ENCODE data around the gene PACSIN1.

PACSIN1 gene

GRCh38 chr6:34572021-34572420, 106.1 kb downstream of the PACSIN1 start:
- H3K4me1 ChIP-seq (ENCODE audit: low read length): no peaks in the 10 kb centered on the region

GRCh38 chr6:34572585-34572984, 106.7 kb downstream of the PACSIN1 start:
- Histone ChIP-seq H3K27me3 (replicated peaks; ENCODE audit: insufficient read depth, low read length) (no peaks in the 10 kb centered on the region), H3K27ac (ENCODE audit: low read length) (no peak overlapping the region), H2AFZ (ENCODE audit: low read length) (no peak overlapping the region), H3K36me3 (replicated peaks; ENCODE audit: insufficient read depth, low read length) (no peaks in the 10 kb centered on the region), H3K9me2 (replicated peaks; ENCODE audit: insufficient read depth, low read length) (no peaks in the 10 kb centered on the region), H3K9ac (ENCODE audit: low read length) (no peak overlapping the region), H3K4me2 (ENCODE audit: low read depth, low read length) (no peak overlapping the region), H3K9me3 (replicated peaks; ENCODE audit: insufficient read depth, low read length) (no peaks in the 10 kb centered on the region), H3K79me2 (ENCODE audit: low read length) (no peaks in the 10 kb centered on the region), H4K20me1 (ENCODE audit: insufficient read depth, low read length) (no peaks in the 10 kb centered on the region), H3K4me1 (ENCODE audit: low read length) (no peaks in the 10 kb centered on the region), H3F3A (ENCODE audit: insufficient read depth, low read length) (no peaks in the 10 kb centered on the region), H3K4me3 (ENCODE audit: low read length) (no peak overlapping the region)
- no peak for TF ChIP-seq EZH2 (optimal IDR thresholded peaks at IDR 0.05; ENCODE audit: low read depth, low read length)
- no peak for TF ChIP-seq EZH2phosphoT487 (IDR thresholded peaks at IDR 0.05; ENCODE audit: low read length)
- TF ChIP-seq CTCF (IDR thresholded peaks at IDR 0.05; ENCODE audit: low read length): no peak
- no peak for DNase-seq

More at GRCh38 chr6:34572021-34572420, 106.1 kb downstream of the PACSIN1 start:
- Histone ChIP-seq H4K20me1 (ENCODE audit: insufficient read depth, low read length) (no peaks in the 10 kb centered on the region), H3K4me3 (ENCODE audit: low read length) (no peak overlapping the region), H3K27me3 (replicated peaks; ENCODE audit: insufficient read depth, low read length) (no peaks in the 10 kb centered on the region), H3K9me3 (replicated peaks; ENCODE audit: insufficient read depth, low read length) (no peaks in the 10 kb centered on the region), H3K27ac (ENCODE audit: low read length) (no peak overlapping the region), H3F3A (ENCODE audit: insufficient read depth, low read length) (no peaks in the 10 kb centered on the region), H3K4me2 (ENCODE audit: low read depth, low read length) (no peak overlapping the region), H2AFZ (ENCODE audit: low read length) (no peak overlapping the region), H3K36me3 (replicated peaks; ENCODE audit: insufficient read depth, low read length) (no peaks in the 10 kb centered on the region), H3K79me2 (ENCODE audit: low read length) (no peaks in the 10 kb centered on the region), H3K9ac (ENCODE audit: low read length) (no peak overlapping the region), H3K9me2 (replicated peaks; ENCODE audit: insufficient read depth, low read length) (no peaks in the 10 kb centered on the region)
- no peak for DNase-seq
- TF ChIP-seq EZH2phosphoT487 (IDR thresholded peaks at IDR 0.05; ENCODE audit: low read length) (no peak), EZH2 (optimal IDR thresholded peaks at IDR 0.05; ENCODE audit: low read depth, low read length) (no peak), CTCF (IDR thresholded peaks at IDR 0.05; ENCODE audit: low read length) (no peak)

GRCh38 chr6:34573567-34574183, 107.8 kb downstream of the PACSIN1 start:
- Histone ChIP-seq H3K4me2 (ENCODE audit: low read depth, low read length) (no peak overlapping the region), H3K9me2 (replicated peaks; ENCODE audit: insufficient read depth, low read length) (no peaks in the 10 kb centered on the region), H3K27ac (ENCODE audit: low read length) (no peak overlapping the region), H3F3A (ENCODE audit: insufficient read depth, low read length) (no peaks in the 10 kb centered on the region), H4K20me1 (ENCODE audit: insufficient read depth, low read length) (no peaks in the 10 kb centered on the region), H3K9me3 (replicated peaks; ENCODE audit: insufficient read depth, low read length) (no peaks in the 10 kb centered on the region), H2AFZ (ENCODE audit: low read length) (no peak overlapping the region), H3K36me3 (replicated peaks; ENCODE audit: insufficient read depth, low read length) (no peaks in the 10 kb centered on the region), H3K27me3 (replicated peaks; ENCODE audit: insufficient read depth, low read length) (no peaks in the 10 kb centered on the region), H3K4me3 (ENCODE audit: low read length) (no peak overlapping the region), H3K9ac (ENCODE audit: low read length) (no peak overlapping the region), H3K79me2 (ENCODE audit: low read length) (no peaks in the 10 kb centered on the region), H3K4me1 (ENCODE audit: low read length) (no peaks in the 10 kb centered on the region)
- no peak for DNase-seq
- TF ChIP-seq EZH2phosphoT487 (IDR thresholded peaks at IDR 0.05; ENCODE audit: low read length) (no peak), CTCF (IDR thresholded peaks at IDR 0.05; ENCODE audit: low read length) (no peak), EZH2 (optimal IDR thresholded peaks at IDR 0.05; ENCODE audit: low read depth, low read length) (no peak)
